OCI-LY3 (cell line): ENCODE data around the gene JAKMIP1.

Experiments
- H2AFZ ChIP-seq: fragments of 200-600, 300-600 bp; shearing (Covaris generic); 2 replicates; pipeline ENCODE4 v1.6.0; 2014; ENCODE audit warnings: antibody characterized with exemption, low read depth, low read length
- H3K27ac ChIP-seq: fragments of 200-600, 300-600 bp; sonication (generic); 2 replicates; pipeline ENCODE4 v1.5.1; 2014; ENCODE audit warnings: mild to moderate bottlenecking, low read length, moderate library complexity, mixed read lengths
- H3K27me3 ChIP-seq: fragments of 200-600, 300-600 bp; sonication (generic); 2 replicates; pipeline ENCODE4 v1.6.1; 2014; ENCODE audit warnings: low read depth, low read length, mixed read lengths
- H3K36me3 ChIP-seq: fragments of 200-600, 300-600 bp; sonication (generic); replicated peaks from 2 replicates; pipeline ENCODE3; 2014; ENCODE audit warnings: low read depth, low read length, mixed read lengths
- H3K4me1 ChIP-seq: fragments of 300-600, 200-600 bp; sonication (generic); 2 replicates; pipeline ENCODE4 v1.6.1; 2014; ENCODE audit warnings: low read length, mixed read lengths
- H3K4me2 ChIP-seq: fragments of 200-600, 300-600 bp; sonication (generic); 2 replicates; pipeline ENCODE4 v1.6.1; 2014; ENCODE audit warnings: low read length, mixed read lengths
- H3K4me3 ChIP-seq: fragments of 300-600, 200-600 bp; sonication (generic); 2 replicates; pipeline ENCODE4 v1.5.1; 2014; ENCODE audit warnings: antibody characterized with exemption, mild to moderate bottlenecking, low read length, moderate library complexity
- H3K79me2 ChIP-seq: fragments of 300-600, 200-600 bp; shearing (Covaris generic); 2 replicates; pipeline ENCODE4 v1.6.1; 2014; ENCODE audit warnings: mild to moderate bottlenecking, low read length, mixed read lengths
- H3K9ac ChIP-seq: fragments of 300-600, 200-600 bp; shearing (Covaris generic); 2 replicates; pipeline ENCODE4 v1.6.0; 2014; ENCODE audit warnings: mild to moderate bottlenecking, low read length, moderate library complexity
- H3K9me3 ChIP-seq: fragments of 200-600, 300-600 bp; shearing (Covaris generic); 2 replicates; pipeline ENCODE4 v1.6.1; 2014; ENCODE audit warnings: low read length, mixed read lengths; ENCODE audit not compliant: insufficient read depth
- H4K20me1 ChIP-seq: fragments of 200-600, 300-600 bp; sonication (generic); 2 replicates; pipeline ENCODE4 v1.6.1; 2016; ENCODE audit warnings: low read length, mixed read lengths; ENCODE audit not compliant: insufficient read depth
- CTCF ChIP-seq: fragments of 200-600, 300-600 bp; sonication (generic); IDR thresholded peaks from 2 replicates; pipeline ENCODE4 v1.5.1; 2014; ENCODE audit warnings: antibody characterized with exemption, low read length, low read depth
- EZH2phosphoT487 ChIP-seq: fragments of 200-600 bp; shearing (Covaris generic); IDR thresholded peaks from 2 replicates; pipeline ENCODE4 v1.6.1; 2018; ENCODE audit warnings: antibody characterized with exemption, mixed run types, low read depth

Gene JAKMIP1

DNA sequence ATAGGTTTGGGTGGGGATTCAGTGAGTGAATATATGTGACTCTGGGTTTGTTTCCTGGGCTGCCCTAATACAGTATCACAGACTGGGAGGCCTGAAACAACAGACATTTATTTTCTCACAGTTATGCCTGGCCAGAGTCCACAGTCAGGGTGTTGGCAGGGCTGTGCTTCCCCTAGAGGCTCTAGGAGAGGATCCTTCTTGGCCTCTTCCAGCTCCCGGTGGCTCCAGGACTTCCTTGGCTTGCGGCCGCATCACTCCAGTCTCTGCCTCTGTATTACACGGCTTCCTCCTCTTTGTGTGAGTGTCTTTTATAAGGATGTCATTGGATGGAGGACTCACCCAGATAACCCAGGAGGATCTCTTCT is 5.2 kb upstream of the JAKMIP1 start:
- Histone ChIP-seq H3K4me3 (no peak overlapping the region), H2AFZ (no peak overlapping the region), H3K27ac (no peak overlapping the region), H4K20me1 (no peaks in the 10 kb centered on the region), H3K4me2 (no peak overlapping the region), H3K9me3 (no peaks in the 10 kb centered on the region), H3K27me3 (no peaks in the 10 kb centered on the region), H3K79me2 (no peaks in the 10 kb centered on the region), H3K4me1 (peaks cover 5% of the 10 kb centered on the region; the same call in 1 of the 2 replicates), H3K9ac (no peak overlapping the region), H3K36me3 (no peaks in the 10 kb centered on the region)
- no peak for TF ChIP-seq EZH2phosphoT487
- TF ChIP-seq CTCF: no peak

- no peak overlapping the region for H3K4me3 ChIP-seq
- no peak for TF ChIP-seq CTCF
- no peak for TF ChIP-seq EZH2phosphoT487
- no peak overlapping the region for H3K9ac ChIP-seq
- H3K79me2 ChIP-seq: no peaks in the 10 kb centered on the region
- H4K20me1 ChIP-seq: no peaks in the 10 kb centered on the region
- no peak overlapping the region for H3K27ac ChIP-seq
- peaks cover 5% of the 10 kb centered on the region; the same call in 1 of the 2 replicates for H3K4me1 ChIP-seq
- H3K9me3 ChIP-seq: no peaks in the 10 kb centered on the region
- H2AFZ ChIP-seq: no peak overlapping the region
- H3K4me2 ChIP-seq: no peak overlapping the region
- no peaks in the 10 kb centered on the region for H3K36me3 ChIP-seq
- no peaks in the 10 kb centered on the region for H3K27me3 ChIP-seq
Observed at GRCh38 chr4:6204871-6205566, 4.7 kb upstream of the JAKMIP1 start.

- Histone ChIP-seq H3K27me3 (no peaks in the 10 kb centered on the region), H2AFZ (no peak overlapping the region), H3K4me2 (no peak overlapping the region), H4K20me1 (no peaks in the 10 kb centered on the region), H3K9ac (no peak overlapping the region), H3K27ac (no peak overlapping the region), H3K4me3 (no peak overlapping the region), H3K4me1 (peaks cover 5% of the 10 kb centered on the region; the same call in 1 of the 2 replicates), H3K36me3 (no peaks in the 10 kb centered on the region), H3K79me2 (no peaks in the 10 kb centered on the region), H3K9me3 (no peaks in the 10 kb centered on the region)
- TF ChIP-seq EZH2phosphoT487 (no peak), CTCF (no peak)
Observed at GRCh38 chr4:6204098-6204497, 3.7 kb upstream of the JAKMIP1 start.

DNA sequence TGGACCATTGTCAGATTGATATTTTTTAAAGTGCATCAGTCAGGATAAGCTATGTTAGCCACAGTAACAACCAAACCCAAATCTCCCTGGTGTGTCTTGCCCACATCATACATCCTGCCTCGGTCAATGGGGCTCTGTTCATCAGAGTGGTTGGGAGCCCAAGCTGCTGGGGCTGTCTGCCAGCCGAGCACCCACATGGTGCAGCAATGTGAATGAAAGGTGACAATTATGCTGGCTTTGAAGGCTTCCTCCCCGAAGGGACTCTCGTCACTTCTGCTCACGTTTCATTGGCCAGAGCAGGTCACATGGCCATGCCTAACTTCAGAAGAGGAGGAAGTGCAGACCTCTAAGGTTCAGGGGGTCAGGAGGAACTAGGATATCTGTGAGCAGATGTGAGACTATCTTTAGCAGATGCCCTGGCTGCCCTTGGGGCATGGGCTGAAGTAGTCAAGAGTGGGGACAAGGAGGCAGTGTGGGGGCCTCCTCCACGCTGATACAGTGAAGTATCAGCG is 1.3 kb upstream of the JAKMIP1 start:
- peak overlapping the region; percentile 26; the same call in 1 of the 2 replicates for H3K4me2 ChIP-seq
- no peak overlapping the region for H3K27ac ChIP-seq
- H3K36me3 ChIP-seq: no peaks in the 10 kb centered on the region
- no peak overlapping the region for H3K9ac ChIP-seq
- H3K79me2 ChIP-seq: no peaks in the 10 kb centered on the region
- no peaks in the 10 kb centered on the region for H4K20me1 ChIP-seq
- no peak overlapping the region for H2AFZ ChIP-seq
- no peaks in the 10 kb centered on the region for H3K9me3 ChIP-seq
- no peak overlapping the region for H3K4me3 ChIP-seq
- no peak for TF ChIP-seq EZH2phosphoT487
- no peak for TF ChIP-seq CTCF
- H3K27me3 ChIP-seq: no peaks in the 10 kb centered on the region
- H3K4me1 ChIP-seq: peaks cover 5% of the 10 kb centered on the region; the same call in 1 of the 2 replicates
